GM19438 (cell line): ENCODE results near the gene DMBT1.

ENCODE experiments used
- ATAC-seq: cut with Tn5 transposase; IDR thresholded peaks from one replicate; pipeline ENCODE4 v1.9.1; 2021; ENCODE audit warnings: low read depth; ENCODE audit not compliant: unreplicated experiment

The DMBT1 gene

GRCh38 chr10:122642726-122643605 lies 82.4 kb downstream of the DMBT1 start:
- ATAC-seq: no peak

DNA sequence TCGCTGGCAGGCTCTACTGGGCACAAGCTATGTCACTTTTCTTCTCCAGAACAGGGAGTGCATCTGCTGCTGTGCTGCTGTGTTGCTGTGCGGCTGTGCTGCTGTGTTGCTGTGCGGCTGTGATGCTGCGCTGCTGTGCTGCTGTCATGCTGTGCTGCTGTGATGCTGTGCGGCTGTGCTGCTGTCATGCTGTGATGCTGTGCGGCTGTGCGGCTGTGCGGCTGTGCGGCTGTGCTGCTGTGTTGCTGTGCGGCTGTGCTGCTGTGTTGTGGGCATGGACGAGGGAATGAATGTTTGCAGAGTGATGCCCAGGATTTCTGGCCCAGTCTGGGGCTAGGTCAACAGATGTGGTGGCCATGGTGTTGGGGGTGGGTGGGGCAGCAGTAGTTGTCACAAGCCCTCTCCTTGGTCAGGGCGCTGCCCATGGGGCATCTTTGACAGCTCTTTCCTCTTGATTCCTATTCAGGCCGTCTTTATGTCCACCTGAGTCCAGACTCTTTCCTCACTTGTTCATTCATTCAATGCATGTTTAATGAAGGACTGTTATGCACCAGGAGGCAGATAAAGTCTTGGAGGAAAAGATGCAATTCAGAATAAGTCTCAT lies 83.5 kb downstream of the DMBT1 start:
- no peak for ATAC-seq

DNA sequence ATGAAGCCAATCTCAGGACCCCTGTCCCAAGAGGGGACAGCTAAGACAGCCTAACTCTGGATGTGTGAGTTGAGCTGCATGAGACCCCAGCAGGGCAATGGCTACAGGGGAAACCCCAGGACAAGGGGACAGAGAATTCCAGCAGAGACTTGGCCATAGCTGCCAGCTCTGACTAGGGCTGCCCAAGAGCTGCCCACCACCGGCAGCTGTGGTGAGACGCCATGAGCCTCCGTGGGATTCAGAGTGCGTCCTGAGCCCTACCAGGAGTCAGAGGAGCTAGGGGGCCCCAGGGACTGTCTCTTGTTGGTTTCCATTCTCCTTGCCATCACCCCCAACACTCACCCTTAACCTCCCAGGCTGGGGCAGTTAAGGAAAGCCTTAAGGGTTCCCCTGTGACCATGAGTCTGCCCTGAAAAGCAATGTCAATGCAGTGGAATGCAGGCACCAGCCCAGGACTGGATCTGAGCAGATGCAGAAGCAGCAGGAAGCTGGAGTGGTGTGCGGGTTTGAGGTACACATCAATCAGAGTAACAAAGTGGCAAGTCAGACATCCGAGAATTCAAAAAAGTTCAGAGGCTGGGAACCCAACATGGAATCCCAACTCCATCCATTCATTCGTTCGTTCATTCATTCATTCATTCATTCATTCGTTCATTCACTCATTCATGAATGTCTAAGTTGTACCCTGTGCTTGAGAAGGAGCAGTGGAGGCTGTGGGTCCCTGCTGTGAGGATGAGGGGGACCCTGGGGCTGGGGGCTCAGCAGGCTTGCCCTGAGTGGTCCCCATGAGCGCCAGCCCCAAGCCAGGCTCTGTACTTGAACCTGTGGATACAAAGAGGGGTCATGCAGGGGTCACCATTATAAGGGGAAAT lies 86.2 kb downstream of the DMBT1 start:
- no peak for ATAC-seq

GRCh38 chr10:122647383-122647968 lies 86.9 kb downstream of the DMBT1 start:
- no peak for ATAC-seq

DNA sequence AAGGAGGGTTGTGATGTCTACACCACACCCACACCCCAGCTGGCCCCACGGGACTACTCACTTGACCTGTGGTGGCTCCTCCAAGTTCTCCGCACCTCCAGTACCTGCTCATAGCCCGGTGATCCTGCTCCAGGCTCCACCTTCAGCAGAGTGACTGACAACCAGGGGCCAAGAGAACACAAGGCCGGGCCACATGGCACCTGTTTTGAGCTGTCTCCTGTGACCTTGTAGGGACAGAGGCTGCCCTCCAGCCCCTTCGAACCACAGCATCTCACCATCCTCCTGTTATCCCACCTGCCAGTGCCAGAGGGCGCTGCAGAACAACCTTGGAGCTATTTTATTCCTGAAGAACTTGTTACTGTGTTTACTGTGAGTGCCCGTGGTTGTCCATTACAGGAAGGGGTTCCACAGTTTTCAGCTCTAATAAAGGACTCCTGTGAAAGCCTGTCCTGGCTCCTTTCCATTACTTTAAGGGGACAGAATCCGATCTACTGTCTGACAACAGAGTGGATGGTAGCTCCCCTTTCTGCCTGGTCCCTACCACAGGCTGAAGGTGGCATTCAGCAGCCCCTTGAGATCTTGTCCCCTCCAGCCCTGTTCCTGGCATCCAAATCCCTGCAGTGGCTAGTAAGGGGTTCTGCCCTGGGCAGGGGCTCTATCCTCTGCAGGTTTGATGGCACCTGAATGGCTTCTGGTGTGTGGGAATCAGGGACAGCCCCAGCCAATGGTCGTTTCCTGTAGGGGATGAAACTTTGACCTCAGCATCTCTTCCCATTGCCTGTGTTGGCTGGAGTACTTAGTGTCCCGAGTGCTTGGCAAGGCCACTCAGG lies 88.3 kb downstream of the DMBT1 start:
- ATAC-seq: no peak

- ATAC-seq: no peak
Observed at GRCh38 chr10:122649903-122650302, 89.3 kb downstream of the DMBT1 start.

DNA sequence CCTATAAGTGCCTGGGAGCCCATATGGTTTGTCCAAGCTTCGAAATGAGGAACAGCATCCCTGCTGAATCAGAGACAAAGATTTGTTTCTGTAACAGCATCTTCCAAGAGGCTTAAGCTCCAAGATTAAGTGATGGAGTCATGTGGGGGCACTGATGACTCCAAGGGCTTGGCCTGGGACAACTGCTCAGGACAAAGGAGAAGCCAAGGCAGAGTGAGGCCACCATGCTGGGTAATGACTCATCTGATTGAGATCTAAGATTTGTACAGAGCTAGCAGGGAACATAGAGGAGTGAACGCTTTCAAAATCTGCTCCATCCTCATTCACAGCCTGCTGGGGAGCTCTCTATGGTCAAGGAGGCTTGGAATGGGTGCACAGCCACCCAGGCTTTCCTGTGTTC lies 89.8 kb downstream of the DMBT1 start:
- ATAC-seq: no peak

- ATAC-seq: no peak
Observed at GRCh38 chr10:122655524-122656307, 95.2 kb downstream of the DMBT1 start.

DNA sequence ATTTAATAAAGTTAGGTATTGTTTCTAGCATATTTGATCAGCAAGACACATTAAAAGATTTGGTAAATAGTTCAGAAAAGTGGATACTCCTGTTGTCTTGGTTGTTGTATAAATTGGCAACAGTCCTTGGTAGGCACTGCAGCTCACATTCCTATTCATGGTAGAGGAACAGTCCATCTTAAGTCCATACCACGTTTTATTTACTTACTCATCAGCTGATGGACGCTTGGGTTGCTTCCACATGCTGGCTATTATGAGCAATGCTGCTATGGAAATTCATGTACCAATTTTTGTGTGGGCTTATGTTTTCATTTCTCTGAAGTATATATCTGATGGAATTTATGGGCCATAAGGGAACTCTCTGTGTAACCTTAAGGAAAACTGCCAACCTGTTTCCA lies 95.8 kb downstream of the DMBT1 start:
- ATAC-seq: no peak

DNA sequence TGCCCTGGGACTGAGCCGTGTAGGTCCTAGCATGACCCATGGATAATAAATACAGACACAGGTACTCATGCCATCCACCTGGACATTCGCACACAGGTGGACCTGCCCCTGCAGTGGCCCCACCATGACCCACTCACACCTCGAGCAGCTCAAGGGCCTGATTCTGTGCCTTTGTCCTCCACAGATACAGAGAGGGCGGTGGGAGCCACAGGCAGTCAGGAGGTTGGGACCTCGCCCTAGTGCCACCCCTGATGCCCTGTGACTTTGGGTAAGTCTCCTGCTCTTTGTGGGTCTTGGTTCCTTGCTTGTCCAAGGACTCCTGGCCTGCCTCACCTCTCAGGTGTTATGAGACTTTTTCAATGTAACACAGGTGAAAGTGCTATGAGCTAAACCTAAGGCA lies 96.2 kb downstream of the DMBT1 start:
- no peak for ATAC-seq

DNA sequence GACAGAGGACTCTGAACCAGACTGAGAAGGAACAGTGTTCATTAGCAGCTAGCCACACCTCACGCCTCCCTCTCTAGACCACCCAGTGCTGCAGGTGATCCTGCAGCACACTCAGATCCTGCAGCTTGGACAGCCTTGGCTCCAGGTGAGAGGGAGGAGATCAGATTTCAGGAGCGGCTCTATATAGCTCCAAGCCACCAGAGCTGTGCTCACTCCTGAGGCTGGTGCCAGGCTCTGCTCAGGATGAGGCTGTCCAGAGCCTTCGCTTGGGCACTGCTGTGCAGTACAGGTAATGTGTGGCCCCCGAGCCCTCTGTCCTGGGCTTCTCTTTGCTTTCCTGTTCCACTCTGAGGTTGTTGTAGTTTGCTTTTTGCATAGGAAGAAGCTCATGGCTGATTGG lies 96.7 kb downstream of the DMBT1 start:
- no peak for ATAC-seq

DNA sequence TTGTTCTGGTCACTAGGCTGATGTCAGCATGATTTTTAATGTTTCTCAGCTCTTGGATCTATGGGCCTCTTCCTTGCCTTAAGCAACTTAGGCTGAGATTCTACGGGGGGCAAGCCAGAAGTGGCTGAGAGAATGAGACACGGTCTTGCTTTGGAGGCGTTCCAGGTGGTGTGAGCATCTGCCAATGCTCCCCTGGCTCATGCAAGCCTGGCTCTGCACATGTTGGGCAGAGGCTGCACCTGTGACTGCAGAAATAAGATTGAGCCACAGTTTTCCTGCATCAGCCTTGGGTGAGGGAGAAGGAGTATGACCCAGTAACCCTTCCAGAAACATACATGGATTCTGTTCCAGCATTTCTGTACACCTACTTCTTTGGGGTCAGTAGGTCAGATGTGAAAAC lies 97.2 kb downstream of the DMBT1 start:
- no peak for ATAC-seq

DNA sequence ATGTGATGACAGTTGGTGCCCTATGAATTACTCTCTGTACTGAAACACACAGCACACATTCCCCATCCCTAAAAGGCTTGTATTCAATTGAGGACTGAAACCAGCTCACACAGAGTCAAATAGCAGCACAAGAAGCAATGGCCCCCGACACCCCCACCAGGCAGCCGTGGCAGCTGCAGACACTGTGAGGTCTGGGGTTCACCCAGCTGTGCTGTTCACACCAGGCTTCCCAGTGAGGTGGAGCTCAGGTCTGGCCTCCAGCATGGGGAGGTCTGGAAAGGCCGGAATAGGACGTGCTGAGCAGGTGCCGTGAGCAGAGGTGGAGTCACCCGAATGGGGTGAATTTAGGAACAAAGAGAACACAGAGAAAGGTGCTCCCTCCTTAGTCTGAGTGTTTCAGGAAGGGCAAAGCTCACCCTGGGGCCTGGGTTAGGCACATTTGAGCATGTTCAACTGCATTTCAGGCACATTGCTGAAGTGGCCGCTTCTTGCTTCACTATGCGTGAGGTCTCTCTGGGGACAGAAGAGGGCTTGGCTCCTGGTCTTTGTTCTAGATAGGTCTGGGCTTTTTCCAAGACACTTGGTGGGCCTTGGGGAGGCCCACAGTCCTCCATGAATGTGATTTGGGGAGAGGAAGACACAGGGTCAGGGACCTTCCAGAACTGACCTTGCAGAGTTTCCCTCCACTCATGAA lies 97.9 kb downstream of the DMBT1 start:
- no peak for ATAC-seq

GRCh38 chr10:122659126-122659525 lies 98.6 kb downstream of the DMBT1 start:
- no peak for ATAC-seq

DNA sequence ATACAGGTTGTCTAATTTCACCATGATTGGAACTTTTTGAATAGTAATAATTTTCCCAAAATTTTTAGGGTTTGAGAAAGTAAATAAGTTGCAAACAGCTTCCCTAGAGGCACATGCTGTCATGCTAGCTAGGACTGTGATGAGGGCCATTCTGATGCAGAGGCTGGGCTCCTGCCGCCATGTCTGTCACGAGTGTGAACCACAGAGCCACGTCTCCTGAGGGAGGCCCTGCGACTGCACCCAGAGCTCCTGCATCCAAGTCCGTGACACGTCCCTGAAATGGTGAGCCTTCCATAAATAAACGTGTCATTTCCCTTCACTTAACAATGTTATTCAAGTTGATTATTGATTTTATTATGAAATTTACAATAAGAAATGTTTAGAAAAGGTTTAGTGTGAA lies 99.1 kb downstream of the DMBT1 start:
- no peak for ATAC-seq

GRCh38 chr10:122660696-122661095 lies 100.1 kb downstream of the DMBT1 start:
- ATAC-seq: no peak

DNA sequence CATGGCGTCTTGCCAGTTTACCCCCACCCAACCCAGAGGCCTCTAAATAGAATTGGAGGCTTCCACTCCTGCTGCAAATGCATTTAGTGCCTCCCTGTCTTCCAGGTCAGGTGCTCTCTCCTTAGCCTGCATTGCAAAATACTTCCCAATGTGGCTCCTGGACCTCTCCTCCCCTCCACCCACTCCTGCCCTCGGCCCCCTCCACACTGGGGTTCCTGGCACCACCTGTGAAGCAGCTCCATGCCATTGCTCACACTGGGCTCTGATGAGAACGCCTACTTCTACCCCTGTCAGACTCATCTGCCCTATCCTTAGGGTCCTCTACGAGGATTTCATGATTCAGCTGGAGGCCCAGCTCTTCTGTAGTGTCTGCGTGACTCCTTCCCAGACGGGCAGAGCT lies 101.7 kb downstream of the DMBT1 start:
- no peak for ATAC-seq

GRCh38 chr10:122663516-122664130 lies 103.1 kb downstream of the DMBT1 start:
- ATAC-seq: no peak
